Activated CD4-positive, alpha-beta T cell treated with anti-CD3 and anti-CD28 coated beads for 36 hours (primary cell): Measurements from ENCODE around the gene RTN4R. TPM values are rescaled to one million over a fixed set of nuclear protein-coding genes. Genes with fewer than 3 reads are reported as not detected.

Experiments used
- ATAC-seq: fragments of 200-7000 bp; cut with Tn5 transposase; one replicate; pipeline ENCODE4 v1.10.0; 2021; ENCODE audit warnings: mild to moderate bottlenecking, moderate library complexity
- CTCF ChIA-PET: fragments of 350-600 bp; sonication (Branson Sonifier 250); formaldehyde crosslinking; loops from one replicate; lab custom pipeline; 2021; ENCODE audit warnings: antibody characterized with exemption; lab: Charles Lee
- POLR2A ChIA-PET: fragments of 350-600 bp; sonication (Branson Sonifier 250); formaldehyde crosslinking; loops from one replicate; lab custom pipeline; 2021; ENCODE audit warnings: antibody characterized with exemption, inconsistent platforms; lab: Charles Lee
- DNase-seq: peaks from one replicate; pipeline ENCODE4 v3.0.0-alpha.2; 2020
- H3K27ac Mint-ChIP-seq: one replicate; pipeline ENCODE4 v1.8.0; 2021; ENCODE audit warnings: mixed read lengths
- H3K27me3 Mint-ChIP-seq: one replicate; pipeline ENCODE4 v1.8.0; 2021; ENCODE audit warnings: mixed read lengths
- H3K36me3 Mint-ChIP-seq: one replicate; pipeline ENCODE4 v1.8.0; 2021; ENCODE audit warnings: low read depth, mixed read lengths
- H3K4me1 Mint-ChIP-seq: one replicate; pipeline ENCODE4 v1.8.0; 2021; ENCODE audit warnings: mixed read lengths
- H3K4me3 Mint-ChIP-seq: one replicate; pipeline ENCODE4 v1.8.0; 2021; ENCODE audit warnings: mild to moderate bottlenecking, moderate library complexity, mixed read lengths
- H3K9me3 Mint-ChIP-seq: one replicate; pipeline ENCODE4 v1.8.0; 2021; ENCODE audit warnings: low read depth, mixed read lengths
- intact Hi-C, 2 experiments: fragments of 100-400 bp; cut with DNase I in 1 of 2; cut with micrococcal nuclease in 1 of 2; formaldehyde crosslinking; loops; one replicate each; pipeline versions ENCODE4 v1.14.2 to v1.15.1; 2022 to 2024; cut with DNase I, micrococcal nuclease
- total RNA-seq, 2 experiments: library from RNA; stranded (reverse); gene quantifications; one replicate each; pipeline ENCODE4 v1.2.3, GENCODE V29; 2021

RTN4R gene
- total RNA-seq, 2 experiments from 2014 or later, result 2.2 to 2.3 TPM

- POLR2A ChIA-PET, result no interaction called here
Measured at GRCh38 chr22:20226077-20226716, 41.9 kb downstream of the RTN4R start.

GRCh38 chr22:20225693-20225966 lies 42.5 kb downstream of the RTN4R start:
- H3K4me3 Mint-ChIP-seq, result no peak overlapping the region
- H3K27me3 Mint-ChIP-seq, result no peaks in the 10 kb centered on the region
- POLR2A ChIA-PET, result no interaction called here
- H3K4me1 Mint-ChIP-seq, result no peaks in the 10 kb centered on the region
- peaks cover 5% of the 10 kb centered on the region for H3K9me3 Mint-ChIP-seq
- CTCF ChIA-PET, result no interaction called here
- H3K36me3 Mint-ChIP-seq, result no peaks in the 10 kb centered on the region
- intact Hi-C loops, result no loop called here
- ATAC-seq (no peak), DNase-seq (no peak)
- no peak overlapping the region for H3K27ac Mint-ChIP-seq

More at GRCh38 chr22:20226077-20226716, 41.9 kb downstream of the RTN4R start:
- intact Hi-C loops, result no loop called here
- Mint-ChIP-seq H3K9me3 (peaks cover 5% of the 10 kb centered on the region), H3K4me1 (no peaks in the 10 kb centered on the region), H3K27me3 (no peaks in the 10 kb centered on the region), H3K27ac (no peak overlapping the region), H3K4me3 (no peak overlapping the region), H3K36me3 (no peaks in the 10 kb centered on the region)
- CTCF ChIA-PET, result no interaction called here
- ATAC-seq, result no peak
- DNase-seq, result no peak

- H3K27me3 Mint-ChIP-seq, result no peaks in the 10 kb centered on the region
Measured at GRCh38 chr22:20224917-20225692, 43.0 kb downstream of the RTN4R start.

GRCh38 chr22:20224256-20224626 lies 43.9 kb downstream of the RTN4R start:
- H3K4me3 Mint-ChIP-seq, result no peak overlapping the region
- no peaks in the 10 kb centered on the region for H3K27me3 Mint-ChIP-seq
- H3K4me1 Mint-ChIP-seq, result no peaks in the 10 kb centered on the region
- intact Hi-C loops, result no loop called here
- ATAC-seq, result no peak
- DNase-seq, result no peak
- peaks cover 5% of the 10 kb centered on the region for H3K9me3 Mint-ChIP-seq
- no peaks in the 10 kb centered on the region for H3K36me3 Mint-ChIP-seq
- CTCF ChIA-PET, result no interaction called here
- POLR2A ChIA-PET, result no interaction called here
- H3K27ac Mint-ChIP-seq, result no peak overlapping the region

More at GRCh38 chr22:20224917-20225692, 43.0 kb downstream of the RTN4R start:
- no peak for ATAC-seq
- CTCF ChIA-PET, result no interaction called here
- POLR2A ChIA-PET, result no interaction called here
- no peaks in the 10 kb centered on the region for H3K4me1 Mint-ChIP-seq
- intact Hi-C loops, result no loop called here
- DNase-seq, result no peak
- no peak overlapping the region for H3K27ac Mint-ChIP-seq
- H3K36me3 Mint-ChIP-seq, result no peaks in the 10 kb centered on the region
- H3K9me3 Mint-ChIP-seq, result peaks cover 5% of the 10 kb centered on the region
- no peak overlapping the region for H3K4me3 Mint-ChIP-seq

- DNase-seq (no peak), ATAC-seq (no peak)
- H3K27ac Mint-ChIP-seq, result no peak overlapping the region
- no peaks in the 10 kb centered on the region for H3K27me3 Mint-ChIP-seq
- POLR2A ChIA-PET, result interaction anchor here (0.6 kb wide), 1 partner anchor 164 kb away, joined by 3 read pairs; no protein-coding TSS in a partner anchor
- intact Hi-C loops, result no loop called here
- no peaks in the 10 kb centered on the region for H3K4me1 Mint-ChIP-seq
- H3K4me3 Mint-ChIP-seq, result no peak overlapping the region
- no peaks in the 10 kb centered on the region for H3K36me3 Mint-ChIP-seq
- H3K9me3 Mint-ChIP-seq, result peaks cover 5% of the 10 kb centered on the region
- CTCF ChIA-PET, result interaction anchor here (0.8 kb wide), 1 partner anchor 23 kb away, joined by 3 read pairs; no protein-coding TSS in a partner anchor
Measured at GRCh38 chr22:20223421-20224255, 44.5 kb downstream of the RTN4R start.

GRCh38 chr22:20222764-20223420 lies 45.2 kb downstream of the RTN4R start:
- Mint-ChIP-seq H3K4me3 (no peak overlapping the region), H3K4me1 (no peaks in the 10 kb centered on the region), H3K27me3 (no peaks in the 10 kb centered on the region), H3K27ac (no peak overlapping the region), H3K36me3 (no peaks in the 10 kb centered on the region), H3K9me3 (peaks cover 5% of the 10 kb centered on the region)
- CTCF ChIA-PET, result interaction anchor here (0.8 kb wide), 1 partner anchor 24 kb away, joined by 3 read pairs; no protein-coding TSS in a partner anchor
- intact Hi-C loops, result no loop called here
- ATAC-seq (no peak), DNase-seq (no peak)
- POLR2A ChIA-PET, result interaction anchor here (0.6 kb wide), 1 partner anchor 164 kb away, joined by 3 read pairs; no protein-coding TSS in a partner anchor

GRCh38 chr22:20221421-20222340 lies 46.4 kb downstream of the RTN4R start:
- no peak overlapping the region for H3K4me3 Mint-ChIP-seq
- DNase-seq (no peak), ATAC-seq (no peak)
- POLR2A ChIA-PET, result no interaction called here
- no peaks in the 10 kb centered on the region for H3K36me3 Mint-ChIP-seq
- no peaks in the 10 kb centered on the region for H3K4me1 Mint-ChIP-seq
- peaks cover 5% of the 10 kb centered on the region for H3K9me3 Mint-ChIP-seq
- intact Hi-C loops, result no loop called here
- H3K27me3 Mint-ChIP-seq, result no peaks in the 10 kb centered on the region
- CTCF ChIA-PET, result no interaction called here
- no peak overlapping the region for H3K27ac Mint-ChIP-seq

GRCh38 chr22:20220629-20221026 lies 47.5 kb downstream of the RTN4R start:
- ATAC-seq (no peak), DNase-seq (no peak)
- ChIA-PET POLR2A (no interaction called here), CTCF (interaction anchor here (0.6 kb wide), 1 partner anchor 366 kb away, joined by 3 read pairs; no protein-coding TSS in a partner anchor)
- Mint-ChIP-seq H3K9me3 (peaks cover 5% of the 10 kb centered on the region), H3K4me3 (no peak overlapping the region), H3K27me3 (no peaks in the 10 kb centered on the region), H3K27ac (no peak overlapping the region), H3K36me3 (no peaks in the 10 kb centered on the region), H3K4me1 (no peaks in the 10 kb centered on the region)
- intact Hi-C loops, result no loop called here

GRCh38 chr22:20219667-20220628 lies 48.2 kb downstream of the RTN4R start:
- POLR2A ChIA-PET, result no interaction called here
- intact Hi-C loops, result no loop called here
- CTCF ChIA-PET, result interaction anchor here (0.6 kb wide), 1 partner anchor 367 kb away, joined by 3 read pairs; no protein-coding TSS in a partner anchor
- no peak for ATAC-seq
- no peak for DNase-seq
- Mint-ChIP-seq H3K9me3 (peaks cover 4% of the 10 kb centered on the region), H3K27ac (no peak overlapping the region), H3K36me3 (no peaks in the 10 kb centered on the region), H3K27me3 (no peaks in the 10 kb centered on the region), H3K4me1 (no peaks in the 10 kb centered on the region), H3K4me3 (no peak overlapping the region)

GRCh38 chr22:20218987-20219386 lies 49.1 kb downstream of the RTN4R start:
- no peak overlapping the region for H3K27ac Mint-ChIP-seq
- POLR2A ChIA-PET, result no interaction called here
- CTCF ChIA-PET, result no interaction called here
- H3K36me3 Mint-ChIP-seq, result no peaks in the 10 kb centered on the region
- no peak overlapping the region for H3K4me3 Mint-ChIP-seq
- H3K4me1 Mint-ChIP-seq, result no peaks in the 10 kb centered on the region
- H3K27me3 Mint-ChIP-seq, result no peaks in the 10 kb centered on the region
- DNase-seq, result no peak
- H3K9me3 Mint-ChIP-seq, result no peaks in the 10 kb centered on the region
- intact Hi-C loops, result no loop called here
- ATAC-seq, result no peak
